GM04503 (cell line): Measurements from ENCODE around the gene C4orf50.
"Not testable (repeated sequence)": the region's sequence is repeated elsewhere in the genome, so short reads cannot be mapped to it uniquely, and the experiment has no call there.

Experiments
- DNase-seq: peaks from one replicate; pipeline ENCODE4 v3.0.0-alpha.2; 2012; ENCODE audit warnings: low read depth

The C4orf50 gene

DNA sequence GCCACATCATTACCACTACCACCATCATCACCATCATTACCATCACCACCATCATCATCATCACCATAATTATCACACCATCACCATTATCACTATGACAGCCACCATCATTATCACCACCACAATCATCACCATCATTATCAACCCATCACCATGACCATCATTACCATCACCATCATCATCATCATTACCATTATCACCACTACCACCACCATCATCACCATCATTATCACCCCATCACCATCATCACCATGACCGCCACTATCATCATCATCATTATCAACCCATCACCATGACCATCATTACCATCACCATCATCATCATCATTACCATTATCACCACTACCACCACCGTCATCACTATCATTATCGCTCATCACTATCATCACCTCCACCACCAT is 161.9 kb downstream of the C4orf50 start:
- not testable (repeated sequence) for DNase-seq

DNA sequence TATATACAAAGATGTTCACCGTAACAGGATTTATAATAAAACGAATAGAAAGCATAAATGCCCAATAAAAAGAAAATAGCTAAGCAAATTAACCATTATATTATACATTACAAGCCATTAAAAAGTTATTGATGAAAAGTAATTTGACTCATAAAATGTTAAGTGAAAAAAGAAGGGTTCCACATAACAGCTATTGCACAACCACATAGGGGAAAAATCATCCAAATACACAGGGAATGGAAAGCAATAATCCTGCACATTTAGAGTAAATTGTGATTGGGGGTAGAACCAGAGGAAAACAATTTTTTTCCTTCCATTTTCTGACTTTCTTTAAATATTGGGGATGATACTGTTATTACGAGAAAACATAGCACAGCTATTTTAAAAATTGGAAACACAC is 163.3 kb downstream of the C4orf50 start:
- no peak for DNase-seq

DNA sequence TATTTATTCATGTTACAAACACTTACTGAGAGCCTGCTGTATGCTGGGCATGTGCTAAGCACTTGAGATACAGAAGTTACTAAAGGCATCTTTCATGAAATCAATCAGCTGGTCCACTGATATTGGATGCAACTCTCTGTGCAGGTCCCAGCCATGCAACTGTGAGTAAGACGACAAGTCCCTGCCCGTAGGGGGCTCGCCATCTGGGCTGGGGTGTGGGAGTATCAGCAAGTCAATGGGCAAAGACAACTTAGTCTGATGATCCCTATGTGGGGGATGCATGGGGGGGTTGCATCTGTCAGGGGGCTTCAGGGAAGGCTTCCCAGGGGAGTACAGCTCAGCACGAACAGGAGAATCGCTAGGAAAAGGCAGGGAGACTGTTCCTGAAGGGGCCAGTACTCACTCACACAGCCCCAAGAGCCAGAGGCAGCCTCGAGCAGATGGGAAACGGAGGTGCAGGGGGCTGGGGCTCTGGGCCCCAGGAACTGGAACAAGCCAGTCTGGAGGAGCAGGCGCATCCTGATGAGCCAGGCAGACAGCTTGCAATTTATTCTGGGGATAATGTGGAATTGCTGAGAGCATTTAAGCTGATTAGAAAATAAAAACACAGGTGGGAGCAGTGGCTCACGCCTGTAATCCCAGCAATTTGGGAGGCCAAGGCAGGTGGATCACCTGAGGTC is 165.6 kb downstream of the C4orf50 start:
- DNase-seq = no peak

DNA sequence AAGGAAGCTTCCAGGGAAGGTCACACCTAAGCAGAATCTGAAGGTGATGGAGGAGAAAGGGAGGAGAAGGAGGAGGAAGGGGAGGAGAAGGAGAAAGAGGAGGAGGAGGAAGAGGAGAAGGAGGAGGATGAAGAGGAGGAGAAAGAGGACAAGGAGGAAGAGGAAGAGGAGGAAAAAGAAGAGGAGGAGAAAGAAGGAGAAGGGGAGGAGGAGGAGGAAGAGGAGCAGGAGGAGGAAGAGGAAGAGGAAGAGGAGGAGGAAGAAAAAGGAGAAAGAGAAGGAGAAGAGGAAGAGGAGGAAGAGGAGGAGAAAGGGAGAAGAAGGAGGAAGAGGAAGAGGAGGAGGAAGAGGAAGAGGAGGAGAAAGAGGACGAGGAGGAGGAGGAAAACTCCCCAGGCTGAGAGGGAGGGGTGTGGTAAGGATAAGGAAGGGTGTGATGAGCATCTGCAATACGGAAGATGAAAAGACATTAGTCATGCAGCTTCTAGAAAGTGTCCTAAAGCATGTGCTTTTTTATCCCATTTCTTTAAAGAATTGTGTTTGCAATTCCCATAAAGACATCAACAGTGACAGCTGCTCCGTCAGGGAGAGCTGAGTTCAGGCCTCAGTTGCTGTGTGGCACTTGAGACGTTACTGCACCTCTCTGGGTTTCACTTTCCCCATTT is 166.5 kb downstream of the C4orf50 start:
- DNase-seq = no peak
